Metanephros (tissue), 2 donors: ENCODE results near the gene PIM2. TPM values are rescaled to one million over a fixed set of nuclear protein-coding genes. Genes with fewer than 3 reads are reported as not detected.

Experiments used
- small RNA-seq: library from RNA; depleted of rRNA; stranded (forward); fragments of <200 nt; gene quantifications from one replicate; pipeline ENCODE3, GENCODE V24; 2014; ENCODE audit warnings: low replicate concordance
- total RNA-seq: library from RNA; depleted of rRNA; stranded (reverse); fragments of >200 nt; gene quantifications from one replicate; pipeline ENCODE4 v1.2.3, GENCODE V29; 2014

Gene PIM2
- 9.3 TPM for total RNA-seq

GRCh38 chrX:48918643-48919340, at the start of gene PIM2:
Gene PIM2 (minus strand): TSS chrX:48919024. CDS start chrX:48918834, 190 bp downstream.

GRCh38 chrX:48957477-48957826, 38.6 kb upstream of the PIM2 start, which contains the start of gene OTUD5:
Gene OTUD5 (minus strand): TSS chrX:48957607. CDS start chrX:48957570, 37 bp downstream.

GRCh38 chrX:48911412-48912182, 7.2 kb downstream of the PIM2 start, which contains the start of gene SLC35A2:
Gene SLC35A2 (minus strand): TSS chrX:48911646. CDS start chrX:48911636, 10 bp downstream.

GRCh38 chrX:48897625-48898306, 21.1 kb downstream of the PIM2 start, which contains the start of the genes PQBP1 and TIMM17B:
Gene PQBP1 (plus strand): TSS chrX:48897930. CDS start chrX:48898510, 580 bp downstream.
Gene TIMM17B (minus strand): TSS chrX:48897768. CDS start chrX:48897749, 19 bp downstream.

Small RNAs within 50 kb of the gene (small RNA-seq; reads per million reads assigned to genes)
- not detected for gene RNU6-722P

Other genes with a start within 250 kb of the PIM2 start
- gene WAS, start 235.2 kb downstream of the PIM2 start, total RNA-seq = 6.4 TPM
- 3.7 TPM for gene SUV39H1, start 222.3 kb downstream of the PIM2 start, total RNA-seq
- gene GLOD5, start 157.3 kb downstream of the PIM2 start, total RNA-seq = 0.76 TPM
- 0.58 TPM for gene GATA1, start 132.4 kb downstream of the PIM2 start, total RNA-seq
- gene HDAC6, start 117.0 kb downstream of the PIM2 start, total RNA-seq = 91.3 TPM
- not detected for gene ERAS, start 92.5 kb downstream of the PIM2 start, total RNA-seq
- 38.5 TPM for gene PCSK1N, start 83.4 kb downstream of the PIM2 start, total RNA-seq
- 33.0 TPM for gene TIMM17B, start 21.3 kb downstream of the PIM2 start, total RNA-seq
- gene PQBP1, start 21.1 kb downstream of the PIM2 start, total RNA-seq = 36.7 TPM
- 22.4 TPM for gene SLC35A2, start 7.4 kb downstream of the PIM2 start, total RNA-seq
- 34.3 TPM for gene OTUD5, start 38.6 kb upstream of the PIM2 start, total RNA-seq
- 2.7 TPM for gene KCND1, start 52.8 kb upstream of the PIM2 start, total RNA-seq
- gene GRIPAP1, start 83.2 kb upstream of the PIM2 start, total RNA-seq = 28.4 TPM
- gene TFE3, start 124.3 kb upstream of the PIM2 start, total RNA-seq = 27.9 TPM
- 6.4 TPM for gene CCDC120, start 140.0 kb upstream of the PIM2 start, total RNA-seq
- gene PRAF2, start 155.0 kb upstream of the PIM2 start, total RNA-seq = 8.1 TPM
- gene WDR45, start 160.9 kb upstream of the PIM2 start, total RNA-seq = 44.8 TPM
- gene GPKOW, start 204.7 kb upstream of the PIM2 start, total RNA-seq = 24.2 TPM
- gene MAGIX, start 243.7 kb upstream of the PIM2 start, total RNA-seq = 9.5 TPM